NCI-H2196 (cell line): ENCODE results near the gene ATP6V0A1.

Source experiments
- DNase-seq: peaks from one replicate; lab custom pipeline; 2025; ENCODE audit not compliant: unreplicated experiment; lab: John Stamatoyannopoulos, UW

The ATP6V0A1 gene

DNA sequence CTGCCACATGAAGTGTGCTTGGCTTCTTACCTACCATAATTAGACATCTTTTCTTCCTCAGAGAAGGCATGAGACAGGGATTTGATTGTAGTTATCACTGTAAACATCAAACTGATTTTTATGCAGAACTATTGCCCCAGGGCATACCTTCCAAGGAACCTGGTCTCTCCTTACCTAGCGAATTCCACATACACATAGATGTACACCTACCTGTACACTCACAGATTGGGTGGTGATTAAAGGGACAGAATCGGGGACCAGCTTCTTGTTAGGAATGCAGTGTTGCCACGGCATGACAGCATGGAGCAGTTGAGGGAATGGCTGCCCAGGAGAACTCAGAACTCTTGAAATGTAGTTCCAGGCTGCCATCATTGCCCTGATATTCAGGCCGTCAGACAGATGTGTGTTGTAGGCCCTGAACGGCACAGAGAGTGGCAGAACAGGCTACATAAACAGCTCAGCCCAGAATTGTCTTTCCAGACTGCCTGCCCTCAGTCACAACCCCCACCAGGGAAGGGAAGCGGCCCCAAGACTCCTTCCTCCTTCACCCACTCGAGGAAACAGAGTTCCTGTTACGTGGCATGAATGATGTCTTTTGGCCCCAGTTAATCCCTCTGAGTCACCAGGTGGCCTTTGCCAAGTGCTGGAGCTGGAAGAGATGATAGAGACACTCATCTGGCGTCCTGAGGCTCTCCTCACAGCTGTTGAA is 59.5 kb downstream of the ATP6V0A1 start:
- peak; percentile 18 for DNase-seq

DNA sequence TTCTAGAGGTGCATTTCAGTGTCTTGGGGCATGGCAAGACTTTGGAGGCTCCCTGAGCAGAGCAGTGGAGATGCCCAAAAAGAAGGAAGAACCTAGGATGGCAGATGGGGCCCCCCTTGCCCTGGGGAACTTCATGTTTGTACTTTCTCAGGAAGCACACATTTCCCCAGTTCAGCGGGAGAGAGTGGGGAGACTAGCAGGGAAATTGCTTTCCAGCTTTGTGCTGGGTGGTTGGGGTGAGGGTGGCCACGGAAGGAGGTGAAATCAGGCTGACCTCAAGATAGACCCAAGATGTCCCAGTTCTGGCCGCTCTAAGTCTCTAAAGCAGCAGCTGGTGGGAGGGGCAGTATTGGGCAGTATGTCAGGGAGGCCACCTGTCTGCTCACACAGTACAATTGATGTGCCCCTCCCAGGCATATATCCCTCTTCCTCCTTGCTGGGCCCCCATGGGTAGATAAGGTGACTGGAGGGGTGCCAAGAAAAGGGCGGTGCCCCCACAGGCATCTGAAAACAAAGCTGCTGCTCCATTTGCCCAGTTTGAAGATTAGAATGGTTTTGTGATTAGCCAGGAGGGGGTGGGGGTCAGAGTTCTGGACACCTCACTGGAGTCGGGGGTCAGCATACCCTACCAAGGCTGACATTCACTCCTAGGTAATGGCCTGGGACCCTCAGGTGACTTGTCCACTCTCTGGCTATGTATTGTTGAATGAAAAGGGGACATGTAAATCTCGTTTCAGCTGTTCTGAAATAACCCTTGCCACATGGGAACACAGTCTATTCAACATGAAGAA is 60.3 kb downstream of the ATP6V0A1 start:
- peak; percentile 1 for DNase-seq

DNA sequence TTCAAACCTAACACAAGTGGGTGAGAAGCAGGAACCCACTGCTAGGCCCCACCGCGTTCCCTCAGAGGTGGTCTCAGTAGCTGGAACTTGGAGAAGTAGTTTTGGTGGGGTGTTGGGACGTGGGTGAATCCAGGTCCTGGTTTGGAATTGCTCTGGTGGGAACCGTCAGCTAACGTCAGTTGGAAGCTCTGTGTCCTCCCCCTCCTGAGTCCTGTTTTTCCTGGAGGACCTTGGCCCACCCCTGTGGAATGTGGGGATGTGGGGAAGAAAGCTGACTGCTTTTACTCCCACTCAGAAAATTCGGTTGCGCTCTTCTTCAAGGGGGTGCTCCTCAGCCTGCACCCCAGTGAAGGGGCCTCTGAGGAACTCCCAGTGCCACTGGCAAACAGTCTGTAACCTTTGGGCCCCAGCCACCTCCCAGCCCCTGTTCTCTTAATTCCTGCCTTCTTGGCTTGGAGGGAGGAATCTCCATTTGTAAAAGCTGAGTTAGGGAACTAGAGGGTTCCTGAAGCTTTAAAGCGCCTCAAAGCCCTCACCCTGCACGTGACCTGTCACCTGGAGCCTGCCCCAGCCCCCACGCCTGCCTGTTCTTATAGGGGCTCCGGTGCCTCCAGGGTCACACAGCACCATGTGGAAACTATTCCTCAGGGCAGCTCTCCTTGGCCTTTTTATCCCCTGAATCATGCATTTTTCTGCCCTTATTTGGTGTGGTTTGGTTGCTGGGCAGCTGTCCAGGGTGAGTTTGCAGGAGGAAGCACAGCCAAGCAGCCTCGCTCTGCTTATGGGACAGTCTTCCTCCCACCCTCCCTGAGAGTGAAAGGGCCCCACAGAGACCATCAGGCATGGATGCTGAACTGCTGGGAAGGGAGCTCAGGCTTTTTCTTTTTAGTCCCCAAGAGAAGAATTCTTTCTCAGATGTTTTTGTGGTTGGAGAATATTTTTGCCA is 61.1 kb downstream of the ATP6V0A1 start:
- DNase-seq, result no peak

DNA sequence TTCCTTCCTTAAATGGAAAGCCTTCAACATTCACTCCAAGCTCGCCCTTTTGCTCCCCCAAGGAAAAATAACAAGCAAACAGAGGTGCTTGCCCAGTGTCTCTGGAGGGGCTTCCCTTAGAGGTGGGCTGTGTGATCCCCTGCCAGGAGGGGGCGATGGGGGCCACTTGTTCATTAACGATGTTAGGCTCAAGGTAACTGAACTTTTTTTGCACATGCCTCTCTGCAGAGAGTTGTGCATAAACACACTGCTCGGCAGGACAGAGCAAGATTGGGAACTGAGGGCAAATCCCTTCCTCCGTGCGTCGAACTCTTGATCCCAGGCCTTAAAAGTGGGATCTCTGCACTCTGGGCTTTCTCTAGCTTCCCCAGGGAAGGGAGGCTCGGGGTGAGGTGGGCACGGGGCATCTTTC is 61.9 kb downstream of the ATP6V0A1 start:
- no peak for DNase-seq

DNA sequence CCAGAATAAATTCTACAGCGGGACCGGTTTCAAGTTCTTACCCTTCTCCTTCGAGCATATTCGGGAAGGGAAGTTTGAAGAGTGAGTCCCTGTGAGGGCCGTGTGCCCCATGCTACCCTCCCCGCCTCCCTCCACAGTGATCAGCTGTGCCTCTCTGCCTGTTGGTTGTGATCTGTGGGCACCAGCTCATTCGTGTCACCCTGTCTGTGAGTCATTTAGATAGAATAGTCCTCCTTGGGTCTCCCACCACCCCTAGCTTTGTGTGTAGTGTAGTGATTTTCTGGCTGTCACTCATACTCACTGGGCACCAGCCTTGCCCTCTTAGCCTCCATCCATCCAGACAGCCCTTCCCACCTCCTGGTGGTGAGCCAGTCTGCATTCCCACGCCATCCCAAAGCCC is 62.4 kb downstream of the ATP6V0A1 start:
- DNase-seq, result no peak

DNA sequence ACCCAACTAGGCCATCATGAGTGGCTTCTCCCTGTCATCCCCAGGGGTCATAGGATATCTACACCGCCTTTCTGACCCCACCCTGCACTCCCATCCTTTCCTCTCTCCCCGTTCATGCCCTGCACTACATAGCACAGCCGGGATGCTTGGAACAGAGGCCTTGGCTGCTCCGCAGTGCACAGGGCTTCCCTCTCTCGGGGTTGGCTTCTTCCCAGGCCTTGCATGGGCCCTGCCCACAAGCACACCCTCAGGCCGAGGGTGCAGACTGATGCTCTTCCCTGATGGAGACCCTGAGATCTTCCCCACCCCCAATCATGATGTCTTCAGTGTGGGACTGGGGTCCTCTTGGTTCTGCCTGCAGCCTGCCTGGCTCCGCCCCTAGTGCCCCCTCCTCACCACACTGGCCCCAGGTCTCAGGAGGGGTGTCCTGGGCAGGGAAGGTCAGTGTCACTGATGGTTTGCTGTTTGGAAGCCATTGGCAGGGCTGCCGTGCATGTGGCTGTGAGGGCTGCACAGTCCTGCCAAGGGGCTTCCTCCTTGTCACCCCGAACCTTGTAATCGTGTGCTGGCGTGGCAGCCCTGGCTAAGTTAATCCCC is 63.1 kb downstream of the ATP6V0A1 start:
- DNase-seq, result no peak

DNA sequence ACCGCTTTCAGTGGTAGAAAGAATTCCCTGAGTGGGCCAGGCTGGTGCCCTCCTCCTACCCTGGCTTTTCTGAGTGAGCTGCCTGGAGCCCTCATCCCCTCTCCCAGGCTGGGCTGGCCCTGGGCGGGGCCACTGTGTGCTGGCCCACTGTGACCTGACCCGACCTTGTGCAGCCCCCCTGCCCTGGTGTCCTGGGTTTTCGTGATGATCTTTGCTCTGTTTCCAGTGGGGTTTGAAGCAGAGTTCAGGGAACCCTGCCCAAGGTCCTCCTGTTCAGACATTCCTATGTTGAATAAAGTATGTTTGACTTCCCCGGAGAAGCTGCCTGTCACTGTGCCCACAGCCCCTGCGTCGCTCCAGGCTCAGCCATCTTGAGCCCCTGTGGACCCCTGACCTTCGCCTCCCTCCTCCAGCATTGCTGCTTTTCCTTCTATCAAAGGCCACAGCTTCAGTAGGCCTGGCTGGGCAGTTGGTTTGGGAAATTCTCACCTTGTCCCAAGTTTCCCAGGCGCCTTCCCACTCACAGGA is 63.6 kb downstream of the ATP6V0A1 start:
- no peak for DNase-seq

DNA sequence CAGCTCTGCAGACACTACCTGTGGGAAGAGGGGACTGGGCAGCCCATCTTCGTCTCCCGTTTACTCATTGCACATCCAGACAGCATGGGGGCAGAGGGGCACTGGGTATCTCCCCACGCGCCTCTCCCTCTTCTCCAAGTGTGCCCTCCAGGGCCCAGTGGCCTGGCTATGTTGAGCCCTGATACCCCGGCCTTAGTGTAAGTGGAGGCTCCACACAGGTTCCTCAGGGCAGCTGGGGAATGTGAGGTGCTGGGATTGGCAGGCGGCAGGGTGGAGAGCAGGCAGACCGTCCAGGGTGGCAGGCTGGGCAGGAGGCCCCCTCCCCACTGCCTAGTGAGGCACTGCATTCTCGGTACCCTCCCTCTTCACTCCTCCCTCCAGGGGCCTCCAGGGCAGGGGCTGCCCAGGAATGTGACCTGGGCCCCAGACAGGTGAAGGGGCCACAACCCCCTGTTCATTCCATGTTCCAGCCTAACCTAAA is 64.2 kb downstream of the ATP6V0A1 start:
- DNase-seq, result no peak

DNA sequence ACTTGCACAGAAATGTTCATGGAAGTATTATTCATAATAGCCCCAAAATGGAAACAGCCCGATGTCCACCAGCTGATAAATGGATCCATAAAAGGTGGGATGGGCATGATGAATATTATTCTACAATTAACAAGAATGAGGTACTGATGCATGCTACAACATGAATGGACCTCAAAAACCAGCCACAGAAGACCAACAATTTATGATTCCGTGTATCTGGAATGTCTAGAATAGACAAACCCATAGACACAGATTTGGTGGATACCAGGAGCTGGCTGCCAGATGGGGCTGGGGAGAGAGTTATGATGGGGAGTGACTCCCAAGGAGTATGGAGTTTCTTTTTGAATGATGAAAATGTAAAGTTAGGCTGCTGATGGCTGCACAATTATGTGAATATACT is 66.5 kb downstream of the ATP6V0A1 start:
- DNase-seq, result no peak

DNA sequence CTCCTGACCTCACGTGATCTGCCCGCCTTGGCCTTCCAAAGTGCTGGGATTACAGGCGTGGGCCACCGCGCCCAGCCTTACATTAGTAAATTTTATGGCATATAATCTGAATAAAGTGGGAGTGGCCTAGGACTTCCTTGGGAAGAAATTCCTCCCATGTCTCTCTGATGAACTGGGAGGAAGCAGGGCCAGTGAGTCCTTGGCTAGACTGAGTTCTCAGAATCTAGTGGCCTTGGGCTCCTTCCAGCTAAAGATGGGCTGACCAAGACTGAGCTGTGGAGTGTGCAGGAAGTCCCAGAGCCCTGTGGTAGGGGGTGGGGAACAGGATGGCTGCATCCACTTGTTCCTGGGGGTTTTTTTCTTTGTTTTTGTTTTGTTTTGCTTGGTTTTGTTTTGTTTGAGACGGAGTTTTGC is 67.4 kb downstream of the ATP6V0A1 start:
- DNase-seq, result no peak

DNA sequence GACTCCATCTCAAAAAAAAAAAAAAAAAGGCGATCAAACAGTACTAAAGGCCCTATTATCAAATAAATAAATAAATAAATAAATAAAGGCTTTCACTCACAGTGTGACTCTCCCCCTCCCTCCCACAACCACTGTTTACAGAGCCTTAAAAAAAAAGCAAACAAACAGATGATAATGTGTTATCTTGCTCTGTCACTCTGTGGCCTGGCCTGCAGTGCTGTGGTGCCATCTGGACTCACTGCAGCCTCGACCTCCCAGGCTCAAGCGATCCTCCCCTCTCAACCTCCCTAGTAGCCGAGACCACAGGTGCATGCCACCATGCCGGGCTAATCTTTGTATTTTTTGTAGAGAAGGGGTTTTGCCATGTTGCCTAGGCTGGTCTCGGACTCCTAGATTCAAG is 69.3 kb downstream of the ATP6V0A1 start:
- no peak for DNase-seq

DNA sequence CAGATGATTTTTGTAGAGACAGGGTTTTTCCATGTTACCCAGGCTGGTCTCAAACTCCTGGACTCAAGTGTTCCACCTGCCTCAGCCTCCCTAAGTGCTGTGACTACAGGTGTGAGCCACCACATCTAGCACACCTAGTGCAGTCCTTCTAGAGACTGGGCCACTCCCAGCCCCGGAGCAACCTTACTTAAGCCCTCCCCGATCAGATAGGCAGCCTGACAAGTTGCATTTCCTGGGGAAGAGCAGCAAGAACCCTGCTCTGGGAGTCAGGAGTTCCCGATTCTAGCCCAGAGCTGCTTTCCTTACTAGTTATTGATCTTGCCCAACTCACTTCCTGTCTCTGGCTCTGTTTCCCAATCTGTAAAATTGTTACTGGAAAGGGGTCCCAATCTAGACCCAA is 70.4 kb downstream of the ATP6V0A1 start:
- DNase-seq, result no peak

DNA sequence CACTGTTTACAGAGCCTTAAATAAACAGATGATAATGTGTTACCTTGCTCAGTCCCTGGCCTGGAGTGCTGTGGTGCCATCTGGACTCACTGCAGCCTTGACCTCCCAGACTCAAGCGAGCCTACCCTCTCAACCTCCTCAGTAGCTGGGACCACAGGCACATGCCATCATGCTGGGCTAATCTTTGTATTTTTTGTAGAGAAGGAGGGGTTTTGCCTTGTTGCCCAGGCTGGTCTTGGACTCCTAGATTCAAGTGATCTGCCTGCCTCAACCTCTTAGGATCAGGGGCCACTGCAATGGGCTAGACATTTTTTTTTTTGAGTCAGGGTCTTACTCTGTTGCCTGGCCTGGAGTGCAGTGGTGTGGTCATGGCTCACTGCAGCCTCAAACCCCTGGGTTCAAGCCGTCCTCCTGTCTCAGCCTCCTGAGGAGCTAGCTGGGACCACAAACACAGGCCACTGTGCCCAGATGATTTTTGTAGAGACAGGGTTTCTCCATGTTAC is 72.3 kb downstream of the ATP6V0A1 start:
- DNase-seq, result no peak

DNA sequence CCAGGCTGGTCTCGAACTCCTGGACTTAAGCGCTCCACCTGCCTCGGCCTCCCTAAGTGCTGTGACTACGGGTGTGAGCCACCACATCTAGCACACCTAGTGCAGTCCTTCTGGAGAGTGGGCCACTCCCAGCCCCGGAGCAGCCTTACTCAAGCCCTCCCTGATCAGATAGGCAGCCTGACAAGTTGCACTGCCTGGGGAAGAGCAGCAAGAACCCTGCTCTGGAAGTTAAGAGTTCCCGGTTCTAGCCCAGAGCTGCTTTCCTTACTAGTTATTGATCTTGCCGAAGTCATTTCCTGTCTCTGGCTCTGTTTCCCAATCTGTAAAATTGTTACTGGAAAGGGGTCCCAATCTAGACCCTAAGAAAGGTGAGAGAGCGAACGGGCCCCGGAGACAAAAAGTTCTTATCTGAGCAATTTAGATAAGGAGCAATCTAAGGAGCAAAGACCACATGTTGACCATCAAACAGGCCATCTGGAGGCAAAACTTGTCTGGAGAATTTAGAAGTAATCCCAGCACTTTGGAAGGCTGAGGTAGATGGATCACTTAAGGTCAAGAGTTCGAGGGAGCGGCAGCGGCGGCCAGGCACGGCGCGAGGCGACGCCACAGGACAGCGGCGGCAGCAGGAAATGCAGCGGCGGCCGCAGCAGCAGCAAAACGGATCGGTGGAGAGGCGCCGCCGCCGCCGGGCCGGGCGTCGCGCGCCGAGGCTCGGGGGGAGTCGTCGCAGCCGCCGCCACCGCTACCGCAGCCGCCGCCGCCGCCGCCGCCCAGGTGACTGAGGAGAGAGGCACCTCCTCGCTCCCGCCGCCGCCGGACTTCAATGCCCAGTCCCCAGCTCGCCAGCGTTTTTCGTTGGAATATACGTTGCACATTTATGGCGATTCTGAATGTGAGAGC is 73.0 kb downstream of the ATP6V0A1 start:
- peak; percentile 34 for DNase-seq

DNA sequence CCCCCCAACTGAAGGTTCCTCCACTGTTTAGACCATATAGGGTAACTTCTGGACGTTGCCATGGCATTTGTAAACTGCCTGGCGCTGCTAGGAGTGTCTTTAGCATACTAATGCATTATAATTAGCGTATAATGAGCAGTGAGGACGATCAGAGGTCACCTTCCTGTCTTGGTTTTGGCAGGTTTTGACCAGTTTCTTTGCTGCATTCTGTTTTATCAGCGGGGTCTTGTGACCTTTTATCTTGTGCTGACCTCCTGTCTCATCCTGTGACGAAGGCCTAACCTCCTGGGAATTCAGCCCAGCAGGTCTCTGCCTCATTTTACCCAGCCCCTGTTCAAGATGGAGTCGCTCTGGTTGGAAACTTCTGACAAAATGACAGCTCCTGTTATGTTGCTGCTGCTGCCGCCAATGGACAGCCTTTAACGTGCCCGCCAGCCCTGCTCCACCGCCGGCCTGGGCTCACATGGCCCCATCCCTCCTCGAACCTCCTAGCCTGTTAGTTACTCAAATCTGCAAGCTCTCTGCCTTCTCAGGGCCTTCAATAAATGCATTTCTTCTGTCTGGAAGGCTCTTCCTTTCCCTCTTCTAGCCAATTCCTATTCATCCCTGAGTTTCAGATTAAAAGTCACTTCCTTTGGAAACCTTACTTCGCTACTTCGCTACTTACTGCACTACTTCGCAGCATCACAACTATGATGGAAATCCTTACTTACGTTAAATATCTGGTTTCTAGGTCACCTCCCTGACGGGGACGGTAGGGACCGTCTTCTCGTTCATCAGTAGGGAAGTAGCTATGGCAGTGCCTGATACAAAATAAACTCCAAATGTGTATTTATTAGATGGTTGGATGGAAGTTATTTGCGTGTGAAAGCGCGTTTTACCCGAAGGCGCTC is 76.7 kb downstream of the ATP6V0A1 start:
- DNase-seq, result no peak

DNA sequence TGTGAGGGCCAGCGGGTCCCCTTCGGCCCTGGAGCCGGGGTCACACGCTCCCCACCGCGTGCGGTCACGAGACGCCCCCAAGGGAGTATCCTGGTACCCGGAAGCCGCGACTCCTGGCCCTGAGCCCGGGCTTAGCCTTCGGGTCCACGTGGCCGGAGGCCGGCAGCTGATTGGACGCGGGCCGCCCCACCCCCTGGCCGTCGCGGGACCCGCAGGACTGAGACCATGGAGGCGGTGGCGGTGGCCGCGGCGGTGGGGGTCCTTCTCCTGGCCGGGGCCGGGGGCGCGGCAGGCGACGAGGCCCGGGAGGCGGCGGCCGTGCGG is 77.3 kb downstream of the ATP6V0A1 start, which contains the start of gene NAGLU:
Gene NAGLU, plus strand, starts transcription at position 194 of the 324 bp plus-strand sequence. Its CDS starts 32 bp downstream, at position 226.
- DNase-seq, result peak; percentile 85

DNA sequence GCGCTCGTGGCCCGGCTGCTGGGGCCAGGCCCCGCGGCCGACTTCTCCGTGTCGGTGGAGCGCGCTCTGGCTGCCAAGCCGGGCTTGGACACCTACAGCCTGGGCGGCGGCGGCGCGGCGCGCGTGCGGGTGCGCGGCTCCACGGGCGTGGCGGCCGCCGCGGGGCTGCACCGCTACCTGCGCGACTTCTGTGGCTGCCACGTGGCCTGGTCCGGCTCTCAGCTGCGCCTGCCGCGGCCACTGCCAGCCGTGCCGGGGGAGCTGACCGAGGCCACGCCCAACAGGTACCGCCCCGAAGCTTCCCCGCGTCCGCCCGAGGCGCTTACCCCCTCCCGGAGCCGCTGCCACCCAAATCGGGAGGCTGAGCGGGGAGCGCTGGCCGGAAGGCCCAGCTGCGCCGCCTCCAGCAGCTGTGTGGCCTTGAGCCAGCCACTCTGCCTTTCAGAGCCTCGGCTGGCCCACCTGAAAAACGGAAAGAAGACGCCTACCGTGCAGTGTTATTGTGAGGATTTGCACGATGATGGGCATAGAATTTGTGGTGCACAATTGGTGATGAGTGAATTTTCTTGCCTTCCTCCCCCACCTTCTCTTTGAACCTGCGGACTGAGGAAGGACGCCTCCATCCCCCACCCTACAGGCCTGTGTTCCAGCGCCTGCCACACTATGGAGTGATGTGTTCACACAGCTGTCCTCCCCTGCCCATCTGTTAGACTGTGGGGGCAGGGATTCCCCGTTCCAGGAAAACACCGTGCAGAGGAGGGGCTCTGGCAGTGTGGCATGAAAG is 77.9 kb downstream of the ATP6V0A1 start:
- peak; percentile 76 for DNase-seq
